NT2/D1 (cell line): Measurements from ENCODE around the gene NHERF2.

Experiments
- SUZ12 ChIP-seq: IDR thresholded peaks from 2 replicates; pipeline ENCODE4 v1.6.1; 2011; ENCODE audit not compliant: insufficient read length, insufficient read depth; ENCODE audit errors: extremely low read depth
- ZNF274 ChIP-seq: IDR thresholded peaks from 2 replicates; pipeline ENCODE4 v1.6.1; 2011; ENCODE audit warnings: mild to moderate bottlenecking, low read depth, low read length

GRCh38 chr16:2024032-2024420 is 2.7 kb upstream of the NHERF2 start:
- no peak for TF ChIP-seq SUZ12
- no peak for TF ChIP-seq ZNF274
